Muscle of back (tissue), 11 donors: Measurements from ENCODE around the gene SLFN12L. TPM values are rescaled to one million over a fixed set of nuclear protein-coding genes. Genes with fewer than 3 reads are reported as not detected.
"Not testable (repeated sequence)": the region's sequence is repeated elsewhere in the genome, so short reads cannot be mapped to it uniquely, and the experiment has no call there.

Experiments used
- DNase-seq, 3 donors: peaks; one replicate each; pipeline versions ENCODE4 v3.0.0 to v3.0.0-alpha.2; 2013
- polyA plus RNA-seq, 10 donors: library from polyadenylated mRNA; unstranded; fragments of 120-200 nt; gene quantifications; one replicate each; pipeline ENCODE4 v1.2.1, GENCODE V29; 2013; ENCODE audit not compliant: insufficient read length in 10 of 10

Gene SLFN12L
- polyA plus RNA-seq, 10 donors = 0.05 to 3.6 (median 0.32) TPM; not detected in 3

- DNase-seq = no peak
These were observed 6.4 kb upstream of the SLFN12L start for GRCh38 chr17:35543856-35544255.

- no peak for DNase-seq
These were observed 5.5 kb upstream of the SLFN12L start for GRCh38 chr17:35542990-35543389.

GRCh38 chr17:35541434-35541833 lies 4.0 kb upstream of the SLFN12L start:
- DNase-seq = no peak

GRCh38 chr17:35540589-35541404 lies 3.3 kb upstream of the SLFN12L start:
- peak in 2 of 3 donors; percentile 12 to 30 for DNase-seq

GRCh38 chr17:35539659-35540026 lies 2.2 kb upstream of the SLFN12L start:
- DNase-seq = no peak

- no peak for DNase-seq
These were observed 760 bp downstream of the SLFN12L start for GRCh38 chr17:35536664-35537171.

GRCh38 chr17:35535406-35535805 lies 2.1 kb downstream of the SLFN12L start:
- not testable (repeated sequence) for DNase-seq

- DNase-seq = no peak
These were observed 2.8 kb downstream of the SLFN12L start for GRCh38 chr17:35534576-35535093.

- DNase-seq = no peak
These were observed 6.3 kb downstream of the SLFN12L start for GRCh38 chr17:35531160-35531559.

- DNase-seq = no peak
These were observed 7.6 kb downstream of the SLFN12L start for GRCh38 chr17:35529866-35530265.

GRCh38 chr17:35529326-35529725 lies 8.2 kb downstream of the SLFN12L start:
- not testable (repeated sequence) for DNase-seq

GRCh38 chr17:35523296-35523695 lies 14.2 kb downstream of the SLFN12L start:
- DNase-seq = no peak

- DNase-seq = not testable (repeated sequence)
These were observed 15.7 kb downstream of the SLFN12L start for GRCh38 chr17:35521654-35522256.

GRCh38 chr17:35521150-35521549 lies 16.3 kb downstream of the SLFN12L start:
- DNase-seq = no peak

GRCh38 chr17:35519906-35520442 lies 17.5 kb downstream of the SLFN12L start:
- DNase-seq = no peak

GRCh38 chr17:35519439-35519838 lies 18.0 kb downstream of the SLFN12L start:
- DNase-seq = no peak

GRCh38 chr17:35518431-35518830 lies 19.0 kb downstream of the SLFN12L start:
- DNase-seq = not testable (repeated sequence)

- no peak for DNase-seq
These were observed 22.5 kb downstream of the SLFN12L start for GRCh38 chr17:35515027-35515426.

GRCh38 chr17:35514564-35514963 lies 22.9 kb downstream of the SLFN12L start:
- no peak for DNase-seq

- no peak for DNase-seq
These were observed 27.4 kb downstream of the SLFN12L start for GRCh38 chr17:35510052-35510451.

GRCh38 chr17:35507714-35508113 lies 29.8 kb downstream of the SLFN12L start:
- not testable (repeated sequence) for DNase-seq

- no peak for DNase-seq
These were observed 37.9 kb downstream of the SLFN12L start for GRCh38 chr17:35499548-35499947.
